GM23338 (cell line): ENCODE results near the gene AGXT. TPM values are rescaled to one million over a fixed set of nuclear protein-coding genes. Genes with fewer than 3 reads are reported as not detected.

Experiments used
- ATAC-seq: fragments of 200-7000 bp; cut with Tn5 transposase; 3 replicates; pipeline ENCODE4 v1.9.1; 2020
- DNase-seq: peaks from one replicate; pipeline ENCODE4 v3.0.0-alpha.2; 2015; ENCODE audit warnings: low spot score
- H2AFZ ChIP-seq: fragments of 200-600 bp; sonication (generic); 2 replicates; pipeline ENCODE4 v1.8.0; 2016; ENCODE audit warnings: antibody characterized with exemption, mild to moderate bottlenecking, moderate library complexity
- H3F3A ChIP-seq: fragments of 200-600 bp; sonication (generic); replicated peaks from 2 replicates; pipeline ENCODE4 v1.8.0; 2017; ENCODE audit warnings: antibody characterized with exemption, mixed run types, low read depth
- H3K27ac ChIP-seq: fragments of 200-600 bp; sonication (generic); 2 replicates; pipeline ENCODE4 v1.6.1; 2016; ENCODE audit warnings: low read depth
- H3K27me3 ChIP-seq: fragments of 200-600 bp; sonication (generic); 2 replicates; pipeline ENCODE4 v1.8.0; 2016; ENCODE audit warnings: mild to moderate bottlenecking, mixed run types, moderate library complexity; ENCODE audit not compliant: insufficient read depth
- H3K36me3 ChIP-seq: fragments of 200-600 bp; sonication (generic); 2 replicates; pipeline ENCODE4 v1.8.0; 2016; ENCODE audit warnings: mild to moderate bottlenecking; ENCODE audit not compliant: insufficient read depth
- H3K4me1 ChIP-seq: fragments of 200-600 bp; sonication (generic); 2 replicates; pipeline ENCODE4 v1.8.0; 2016; ENCODE audit warnings: mild to moderate bottlenecking, moderate library complexity; ENCODE audit not compliant: insufficient read depth
- H3K4me2 ChIP-seq: fragments of 200-600 bp; sonication (generic); 2 replicates; pipeline ENCODE4 v1.7.1; 2017; ENCODE audit warnings: mixed run types
- H3K4me3 ChIP-seq: fragments of 200-600 bp; sonication (generic); 2 replicates; pipeline ENCODE4 v1.6.1; 2016; ENCODE audit warnings: mixed run types
- H3K79me2 ChIP-seq: fragments of 200-600 bp; sonication (generic); replicated peaks from 2 replicates; pipeline ENCODE4 v1.8.0; 2017; ENCODE audit warnings: mild to moderate bottlenecking; ENCODE audit not compliant: insufficient read depth
- H3K9me2 ChIP-seq: fragments of 200-600 bp; sonication (generic); 2 replicates; pipeline ENCODE4 v1.8.0; 2017; ENCODE audit not compliant: insufficient read depth
- H4K20me1 ChIP-seq: fragments of 200-600 bp; sonication (generic); replicated peaks from 2 replicates; pipeline ENCODE4 v1.8.0; 2017; ENCODE audit warnings: mild to moderate bottlenecking; ENCODE audit not compliant: insufficient read depth
- H3K27ac Mint-ChIP-seq: 2 replicates; pipeline ENCODE4 v1.8.0; 2020; ENCODE audit warnings: inconsistent platforms, mild to moderate bottlenecking, moderate library complexity, mixed read lengths
- H3K27me3 Mint-ChIP-seq: 3 replicates; pipeline ENCODE4 v1.8.0; 2022; ENCODE audit warnings: low read depth, mild to moderate bottlenecking, moderate library complexity, mixed read lengths, inconsistent platforms; ENCODE audit not compliant: insufficient read depth, poor library complexity
- H3K36me3 Mint-ChIP-seq: 3 replicates; pipeline ENCODE4 v1.8.0; 2021; ENCODE audit warnings: low read depth, mild to moderate bottlenecking, inconsistent platforms, moderate library complexity, mixed read lengths
- H3K4me1 Mint-ChIP-seq: 3 replicates; pipeline ENCODE4 v1.8.0; 2020; ENCODE audit warnings: mild to moderate bottlenecking, inconsistent platforms, mixed read lengths
- H3K4me3 Mint-ChIP-seq: 3 replicates; pipeline ENCODE4 v1.8.0; 2021; ENCODE audit warnings: moderate library complexity, mild to moderate bottlenecking, inconsistent platforms, mixed read lengths
- H3K9me3 Mint-ChIP-seq: 3 replicates; pipeline ENCODE4 v1.8.0; 2020; ENCODE audit warnings: moderate library complexity, mild to moderate bottlenecking, inconsistent platforms, mixed read lengths
- CREB1 ChIP-seq: fragments of 250-450 bp; sonication (Bioruptor Pico); IDR thresholded peaks from 2 replicates; pipeline ENCODE4 v1.5.0; 2020; ENCODE audit warnings: low read depth, mild to moderate bottlenecking, moderate library complexity
- ETS1 ChIP-seq: IDR thresholded peaks from 2 replicates; pipeline ENCODE4 v1.6.1; 2016; ENCODE audit warnings: antibody characterized with exemption
- EZH2phosphoT487 ChIP-seq: fragments of 200-600 bp; sonication (generic); IDR thresholded peaks from one replicate; pipeline ENCODE4 v1.8.1; 2018; ENCODE audit warnings: antibody characterized with exemption; ENCODE audit not compliant: unreplicated experiment
- JUNB ChIP-seq: IDR thresholded peaks from one replicate; pipeline ENCODE4 v1.6.1; 2016; ENCODE audit warnings: antibody characterized with exemption; ENCODE audit not compliant: unreplicated experiment
- POLR2AphosphoS5 ChIP-seq: IDR thresholded peaks from 2 replicates; pipeline ENCODE4 v1.6.1; 2016; ENCODE audit warnings: antibody characterized with exemption, low read depth
- ZNF114 ChIP-seq: fragments of 250-450 bp; sonication (Bioruptor Pico); IDR thresholded peaks from 2 replicates; pipeline ENCODE4 v1.5.0; 2020; ENCODE audit warnings: mild to moderate bottlenecking, moderate library complexity
- ZNF331 ChIP-seq: fragments of 250-450 bp; sonication (Bioruptor Pico); IDR thresholded peaks from 2 replicates; pipeline ENCODE4 v1.5.0; 2020; ENCODE audit warnings: low read depth, mild to moderate bottlenecking, moderate library complexity
- ZNF462 ChIP-seq: fragments of 250-450 bp; sonication (Bioruptor Pico); IDR thresholded peaks from 2 replicates; pipeline ENCODE4 v1.5.0; 2020; ENCODE audit warnings: mild to moderate bottlenecking, moderate library complexity
- polyA plus RNA-seq: library from polyadenylated mRNA; unstranded; fragments of >200 nt; fragmentation: Nextera tagmentation; extraction: Ambion mirVana; gene quantifications from 2 replicates; pipeline ENCODE4 v1.2.1, GENCODE V29; 2016
- total RNA-seq: library from RNA; depleted of rRNA; stranded (reverse); fragments of >200 nt; shearing (Covaris generic); gene quantifications from 2 replicates; pipeline ENCODE4 v1.2.3, GENCODE V29; 2014

The AGXT gene
- total and polyA plus RNA-seq, 2 experiments from 2014 or later, result not detected

- H3K27ac Mint-ChIP-seq, result no peak overlapping the region
- no peak overlapping the region for H3K4me2 ChIP-seq
- no peak overlapping the region for H3K27ac ChIP-seq
- H3K27me3 Mint-ChIP-seq, result peaks cover 6% of the 10 kb centered on the region
- no peak for DNase-seq
- H3K27me3 ChIP-seq, result no peaks in the 10 kb centered on the region
- no peaks in the 10 kb centered on the region for H3K36me3 Mint-ChIP-seq
- no peaks in the 10 kb centered on the region for H3K4me1 ChIP-seq
- no peaks in the 10 kb centered on the region for H3K9me3 Mint-ChIP-seq
- TF ChIP-seq ZNF331 (CRISPR knock-in tag) (no peak), EZH2phosphoT487 (no peak), CREB1 (CRISPR knock-in tag) (no peak), JUNB (no peak), POLR2AphosphoS5 (no peak), ZNF114 (CRISPR knock-in tag) (no peak), ETS1 (no peak), ZNF462 (no peak)
- no peaks in the 10 kb centered on the region for H4K20me1 ChIP-seq
- no peaks in the 10 kb centered on the region for H3K36me3 ChIP-seq
- H3F3A ChIP-seq, result no peaks in the 10 kb centered on the region
- 0 out of 3 replicates have a peak, but pooled peaks cover 2% of the 10 kb centered on the region for H3K4me1 Mint-ChIP-seq
- no peak overlapping the region for H2AFZ ChIP-seq
- no peak overlapping the region for H3K4me3 Mint-ChIP-seq
- no peak for ATAC-seq
- no peaks in the 10 kb centered on the region for H3K79me2 ChIP-seq
- no peak overlapping the region for H3K4me3 ChIP-seq
- H3K9me2 ChIP-seq, result no peaks in the 10 kb centered on the region
These were observed 9.8 kb downstream of the AGXT start for GRCh38 chr2:240878341-240878936.
